H1 (cell line): ENCODE measurements around the gene TMEM145. TPM values are rescaled to one million over a fixed set of nuclear protein-coding genes. Genes with fewer than 3 reads are reported as not detected.

Experiments used
- CTCF ChIA-PET: fragments of 300-600 bp; sonication (Branson Sonifier 250); formaldehyde crosslinking; loops from one replicate; lab custom pipeline; 2021; ENCODE audit not compliant: partially characterized antibody; lab: Charles Lee
- POLR2A ChIA-PET: fragments of 300-600 bp; sonication (Branson Sonifier 250); formaldehyde crosslinking; loops from one replicate; lab custom pipeline; 2021; ENCODE audit warnings: inconsistent platforms; ENCODE audit not compliant: partially characterized antibody; lab: Charles Lee
- DNase-seq, 2 experiments: peaks; one replicate each; pipeline versions ENCODE4 v3.0.0 to v3.0.0-alpha.2; 2010 to 2022; ENCODE audit warnings: low spot score in 2 of 2, low read depth in 1 of 2, mixed read lengths in 1 of 2
- FAIRE-seq: peaks from 2 replicates; lab custom pipeline; 2011; peaks lifted over from hg19 to GRCh38; lab: Jason Lieb, UNC
- H2AFZ ChIP-seq: 2 replicates; pipeline ENCODE4 v1.8.1; 2012; ENCODE audit warnings: low read length, inconsistent platforms
- H2AK5ac ChIP-seq: 2 replicates; pipeline ENCODE4 v1.6.1; 2013; ENCODE audit warnings: low read depth, low read length
- H2BK120ac ChIP-seq: replicated peaks from 2 replicates; pipeline ENCODE3; 2013; ENCODE audit warnings: low read depth, low read length, inconsistent platforms
- H2BK12ac ChIP-seq: 2 replicates; pipeline ENCODE4 v1.6.1; 2013; ENCODE audit warnings: low read depth, low read length
- H2BK15ac ChIP-seq: 2 replicates; pipeline ENCODE4 v1.6.1; 2013; ENCODE audit warnings: low read length
- H2BK20ac ChIP-seq: 2 replicates; pipeline ENCODE4 v1.6.1; 2013; ENCODE audit warnings: low read length
- H2BK5ac ChIP-seq: 2 replicates; pipeline ENCODE4 v1.6.1; 2013; ENCODE audit warnings: low read depth, low read length
- H3K14ac ChIP-seq: 2 replicates; pipeline ENCODE4 v1.6.1; 2013; ENCODE audit warnings: inconsistent platforms; ENCODE audit not compliant: insufficient read length
- H3K18ac ChIP-seq: 2 replicates; pipeline ENCODE4 v1.6.1; 2013; ENCODE audit warnings: low read length; ENCODE audit errors: extremely low read depth
- H3K23ac ChIP-seq: 2 replicates; pipeline ENCODE4 v1.6.1; 2013; ENCODE audit warnings: inconsistent platforms; ENCODE audit not compliant: insufficient read length
- H3K23me2 ChIP-seq: 2 replicates; pipeline ENCODE4 v1.6.1; 2013; ENCODE audit warnings: low read depth, low read length
- H3K27ac ChIP-seq: 2 replicates; pipeline ENCODE4 v1.6.1; 2011; ENCODE audit warnings: low read depth, low read length, inconsistent platforms
- H3K27me3 ChIP-seq, 4 experiments: replicated peaks in 1 of 4; 1 replicate in 1 of 4; 2 replicates in 3 of 4; pipeline versions ENCODE4 v1.6.1 to v1.8.1; 2011 to 2013; ENCODE audit warnings: low read length in 3 of 4, mild to moderate bottlenecking in 3 of 4, inconsistent platforms in 2 of 4, mixed read lengths in 2 of 4, moderate library complexity in 1 of 4; ENCODE audit not compliant: control insufficient read depth in 3 of 4, insufficient read depth in 3 of 4; ENCODE audit errors: extremely low read depth in 1 of 4
- H3K36me3 ChIP-seq, 4 experiments: 2 replicates each; pipeline versions ENCODE4 v1.6.1 to v1.8.1; 2011 to 2013; ENCODE audit warnings: mild to moderate bottlenecking in 4 of 4, low read length in 3 of 4, moderate library complexity in 2 of 4, control low read depth in 1 of 4, inconsistent platforms in 1 of 4; ENCODE audit not compliant: insufficient read depth in 4 of 4, control insufficient read depth in 2 of 4
- H3K4ac ChIP-seq: replicated peaks from 2 replicates; pipeline ENCODE3; 2013; ENCODE audit warnings: low read length, low read depth, mixed read lengths, inconsistent platforms; ENCODE audit not compliant: insufficient read length
- H3K4me1 ChIP-seq, 4 experiments: replicated peaks in 1 of 4; 1 replicate in 1 of 4; 2 replicates in 3 of 4; pipeline versions ENCODE4 v1.6.1 to v1.8.1; 2011 to 2013; ENCODE audit warnings: low read length in 3 of 4, inconsistent platforms in 2 of 4, mixed read lengths in 1 of 4; ENCODE audit not compliant: insufficient read depth in 4 of 4, control insufficient read depth in 3 of 4
- H3K4me2 ChIP-seq, 2 experiments: 2 replicates each; pipeline versions ENCODE4 v1.6.1 to v1.8.1; 2011 to 2013; ENCODE audit warnings: low read depth in 2 of 2, low read length in 2 of 2, control low read depth in 1 of 2, inconsistent platforms in 1 of 2, mild to moderate bottlenecking in 1 of 2; ENCODE audit not compliant: insufficient read depth in 1 of 2
- H3K4me3 ChIP-seq, 4 experiments: fragments of 200-600, 300-600 bp in 1 of 4; sonication (generic), shearing (Covaris generic), sonication (Bioruptor Twin) in 1 of 4; 2 replicates each; pipeline versions ENCODE4 v1.5.1 to v1.8.1; 2011 to 2016; ENCODE audit warnings: low read length in 4 of 4, low read depth in 3 of 4, control low read depth in 2 of 4, inconsistent platforms in 2 of 4, mild to moderate bottlenecking in 2 of 4, mixed read lengths in 1 of 4, moderate library complexity in 1 of 4; ENCODE audit not compliant: insufficient read depth in 2 of 4; ENCODE audit errors: extremely low read depth in 1 of 4
- H3K56ac ChIP-seq: replicated peaks from 2 replicates; pipeline ENCODE3; 2013; ENCODE audit warnings: low read depth, mild to moderate bottlenecking, mixed read lengths, low read length, inconsistent platforms; ENCODE audit not compliant: insufficient read length
- H3K79me1 ChIP-seq: 2 replicates; pipeline ENCODE4 v1.6.1; 2013; ENCODE audit warnings: low read depth, low read length, control low read depth
- H3K79me2 ChIP-seq, 2 experiments: 2 replicates each; pipeline versions ENCODE4 v1.6.1 to v1.8.1; 2012 to 2013; ENCODE audit warnings: low read length in 2 of 2, mild to moderate bottlenecking in 2 of 2, inconsistent platforms in 1 of 2; ENCODE audit not compliant: insufficient read depth in 2 of 2, control insufficient read depth in 1 of 2
- H3K9ac ChIP-seq, 4 experiments: replicated peaks in 1 of 4; 1 replicate in 1 of 4; 2 replicates in 3 of 4; pipeline versions ENCODE4 v1.6.1 to v1.8.1; 2011 to 2013; ENCODE audit warnings: low read depth in 3 of 4, low read length in 3 of 4, control low read depth in 2 of 4, mild to moderate bottlenecking in 2 of 4, moderate library complexity in 2 of 4, inconsistent platforms in 1 of 4; ENCODE audit errors: extremely low read depth in 1 of 4
- H3K9me3 ChIP-seq, 2 experiments: 2 replicates each; pipeline versions ENCODE4 v1.6.1 to v1.8.1; 2012 to 2013; ENCODE audit warnings: mild to moderate bottlenecking in 2 of 2, moderate library complexity in 2 of 2, control low read depth in 1 of 2, inconsistent platforms in 1 of 2, low read depth in 1 of 2, low read length in 1 of 2, mixed read lengths in 1 of 2; ENCODE audit not compliant: insufficient read depth in 2 of 2
- H4K20me1 ChIP-seq, 2 experiments: replicated peaks in 1 of 2; 2 replicates each; pipeline versions ENCODE3 to v1.8.1; 2011 to 2013; ENCODE audit warnings: inconsistent platforms in 2 of 2, low read length in 2 of 2, mild to moderate bottlenecking in 1 of 2; ENCODE audit not compliant: insufficient read depth in 2 of 2, control insufficient read depth in 1 of 2
- H4K5ac ChIP-seq: 2 replicates; pipeline ENCODE4 v1.6.1; 2013; ENCODE audit warnings: low read length, low read depth, mixed read lengths, inconsistent platforms; ENCODE audit not compliant: insufficient read length
- H4K8ac ChIP-seq: 2 replicates; pipeline ENCODE4 v1.8.0; 2013; ENCODE audit warnings: mild to moderate bottlenecking, moderate library complexity, low read length, inconsistent platforms; ENCODE audit not compliant: insufficient read depth; ENCODE audit errors: extremely low read depth
- H4K91ac ChIP-seq: replicated peaks from 2 replicates; pipeline ENCODE3; 2013; ENCODE audit warnings: low read length, mixed read lengths, inconsistent platforms; ENCODE audit not compliant: insufficient read length
- ATF2 ChIP-seq: IDR thresholded peaks from 2 replicates; pipeline ENCODE4 v1.6.1; 2012; ENCODE audit warnings: low read length, inconsistent platforms
- ATF3 ChIP-seq: IDR thresholded peaks from 2 replicates; pipeline ENCODE4 v1.6.1; 2011; ENCODE audit warnings: low read depth, mild to moderate bottlenecking, low read length; ENCODE audit not compliant: insufficient read depth
- BCL11A ChIP-seq, 2 experiments: IDR thresholded peaks; one replicate each; pipeline ENCODE4 v1.6.1; 2011; ENCODE audit warnings: low read depth in 2 of 2, low read length in 2 of 2, mild to moderate bottlenecking in 2 of 2
- MAFK ChIP-seq: IDR thresholded peaks from 2 replicates; pipeline ENCODE4 v1.6.1; 2012; ENCODE audit warnings: low read depth, mild to moderate bottlenecking, improper control_type of control experiment, low read length
- POU5F1 ChIP-seq: IDR thresholded peaks from 2 replicates; pipeline ENCODE4 v1.6.1; 2011; ENCODE audit warnings: low read depth, mild to moderate bottlenecking, low read length, moderate library complexity
- RFX5 ChIP-seq: IDR thresholded peaks from 2 replicates; pipeline ENCODE4 v1.6.1; 2011; ENCODE audit warnings: low read depth, low read length, improper control_type of control experiment, borderline replicate concordance
- TEAD4 ChIP-seq: IDR thresholded peaks from 2 replicates; pipeline ENCODE4 v1.6.1; 2012; ENCODE audit warnings: low read depth, low read length, inconsistent platforms, mixed read lengths
- WGBS, 2 experiments: shearing (Covaris generic) in 1 of 2; methylation state at CpG; one replicate each; pipeline versions ENCODE4 v1.1.6 to v1.1.7; 2013 to 2015; ENCODE audit warnings: low lambda C conversion rate in 2 of 2, mixed read lengths in 2 of 2, inconsistent platforms in 1 of 2, low coverage in 1 of 2, missing lambda C conversion rate in 1 of 2; ENCODE audit not compliant: insufficient replicate concordance in 2 of 2, insufficient coverage in 1 of 2, insufficient read length in 1 of 2; ENCODE audit errors: extremely low coverage in 1 of 2, missing lambda C conversion rate in 1 of 2; 5-methylcytosine and 5-hydroxymethylcytosine counted together
- polyA plus RNA-seq, 7 experiments: library from polyadenylated mRNA; depleted of rRNA in 3 of 7; stranded (reverse) in 5 of 7; unstranded in 2 of 7; fragments of >200 nt in 5 of 7; fragments of 200-250 nt in 2 of 7; gene quantifications; 1 replicate in 5 of 7; 2 replicates in 1 of 7; 4 replicates in 1 of 7; pipeline versions ENCODE4 v1.2.1 to v1.2.3, GENCODE V29; 2011 to 2013; ENCODE audit warnings: missing spikeins in 2 of 7, mixed read lengths in 2 of 7
- total RNA-seq: library from RNA; stranded (reverse); fragmentation: NEBNext Ultra II Directional; extraction: Animal tissue kit (Norgen Biotek cat#: 25700); gene quantifications from 2 replicates; pipeline ENCODE4 v1.2.1, GENCODE V29; 2021

The TMEM145 gene
- total and polyA plus RNA-seq, 2 of the 8 experiments (the other 6 are each of a cell fraction or from before 2014, with no cell fraction given) = 2.3 to 4.7 TPM

GRCh38 chr19:42324655-42325307, 11.7 kb downstream of the TMEM145 start:
- Histone ChIP-seq H3K4me1 (peaks cover 0 to 4% (median 1%) of the 10 kb centered on the region in 4 experiments; a peak in 2 of 7 replicates), H3K4me3 (peak overlapping the region; percentile 43 to 64 (median 47)), H2BK120ac (no peak overlapping the region), H2BK12ac (no peak overlapping the region), H3K9me3 (no peaks in the 10 kb centered on the region), H3K18ac (peak overlapping the region; percentile 60; the same call in 1 of the 2 replicates), H2BK5ac (no peak overlapping the region), H3K27ac (no peak overlapping the region), H2BK15ac (no peak overlapping the region), H2AK5ac (no peak overlapping the region), H3K9ac (no peak overlapping the region), H3K4ac (peak overlapping the region; percentile 32), H3K79me2 (peaks cover 0 to 16% of the 10 kb centered on the region in 2 experiments; a peak in 1 of 4 replicates), H3K36me3 (no peaks in the 10 kb centered on the region), H2BK20ac (no peak overlapping the region), H3K56ac (no peak overlapping the region), H4K8ac (no peak overlapping the region; the same call in 1 of the 2 replicates), H3K23ac (no peak overlapping the region), H3K79me1 (peaks cover 6% of the 10 kb centered on the region; the same call in 1 of the 2 replicates), H4K91ac (no peak overlapping the region), H3K4me2 (peak overlapping the region; percentile 67 to 80), H3K14ac (no peak overlapping the region), H4K5ac (no peak overlapping the region), H2AFZ (no peak overlapping the region), H4K20me1 (peaks cover 0 to 4% of the 10 kb centered on the region in 2 experiments), H3K23me2 (peaks cover 13% of the 10 kb centered on the region; the same call in 1 of the 2 replicates), H3K27me3 (peaks cover 0 to 15% (median 8%) of the 10 kb centered on the region in 4 experiments; a peak in 5 of 7 replicates)
- POLR2A ChIA-PET = interaction anchor here (0.5 kb wide), 1 partner anchor 45 kb away, joined by 3 read pairs; no protein-coding TSS in a partner anchor
- DNase-seq (peak in 1 of 2 experiments; percentile 60), FAIRE-seq (no peak)
- WGBS, 2 experiments = 6% methylated on average over 27 of the region's 38 CpGs; no CpG with 5 or more reads in 1 of the 2 experiments
- CTCF ChIA-PET = no interaction called here
- no peak for TF ChIP-seq ATF3
- no peak for TF ChIP-seq POU5F1
- TF ChIP-seq ATF2 = no peak
- TF ChIP-seq RFX5 = no peak
- no peak for TF ChIP-seq MAFK
- no peak for TF ChIP-seq BCL11A (IDR thresholded peaks at IDR 0.05; ENCODE audit: low read depth in 2 of 2, low read length in 2 of 2)
- 0 out of 2 replicates have a peak, but pooled peaks have one; percentile 9 for TF ChIP-seq TEAD4
